Nephron progenitor cell (in vitro differentiated cells): ENCODE results near the gene CMTM7.
"Not testable (repeated sequence)": the region's sequence is repeated elsewhere in the genome, so short reads cannot be mapped to it uniquely, and the experiment has no call there.

Experiments used
- DNase-seq: peaks from one replicate; pipeline ENCODE4 v3.0.0; 2021
- H3K27ac Mint-ChIP-seq: 2 replicates; pipeline ENCODE4 v1.8.0; 2021; ENCODE audit warnings: mild to moderate bottlenecking, moderate library complexity, mixed read lengths
- H3K27me3 Mint-ChIP-seq: 2 replicates; pipeline ENCODE4 v1.8.0; 2021; ENCODE audit warnings: mild to moderate bottlenecking, low read depth, mixed read lengths; ENCODE audit not compliant: poor library complexity
- H3K36me3 Mint-ChIP-seq: 2 replicates; pipeline ENCODE4 v1.8.0; 2021; ENCODE audit warnings: low read depth, mixed read lengths
- H3K4me1 Mint-ChIP-seq: 2 replicates; pipeline ENCODE4 v1.8.0; 2021; ENCODE audit warnings: mixed read lengths
- H3K4me3 Mint-ChIP-seq: 2 replicates; pipeline ENCODE4 v1.8.0; 2021; ENCODE audit warnings: mild to moderate bottlenecking, moderate library complexity, mixed read lengths
- H3K9me3 Mint-ChIP-seq: 2 replicates; pipeline ENCODE4 v1.8.0; 2021; ENCODE audit warnings: mild to moderate bottlenecking, moderate library complexity, mixed read lengths
- CTCF ChIP-seq: fragments of 200-600 bp; sonication (generic); IDR thresholded peaks from 2 replicates; pipeline ENCODE4 v1.5.0; 2021; ENCODE audit warnings: antibody characterized with exemption

CMTM7 gene

GRCh38 chr3:32456429-32457130, 64.9 kb downstream of the CMTM7 start:
- H3K27me3 Mint-ChIP-seq = peaks cover 9% of the 10 kb centered on the region
- H3K4me3 Mint-ChIP-seq = no peak overlapping the region
- no peak for DNase-seq
- peak overlapping the region; percentile 29 for H3K27ac Mint-ChIP-seq
- TF ChIP-seq CTCF = no peak
- H3K9me3 Mint-ChIP-seq = no peaks in the 10 kb centered on the region
- H3K4me1 Mint-ChIP-seq = peaks cover 32% of the 10 kb centered on the region
- H3K36me3 Mint-ChIP-seq = peaks cover 37% of the 10 kb centered on the region

- no peak for TF ChIP-seq CTCF
- Mint-ChIP-seq H3K27ac (no peak overlapping the region), H3K27me3 (peaks cover 9% of the 10 kb centered on the region), H3K36me3 (peaks cover 30% of the 10 kb centered on the region), H3K4me3 (no peak overlapping the region), H3K4me1 (peaks cover 32% of the 10 kb centered on the region), H3K9me3 (no peaks in the 10 kb centered on the region)
- DNase-seq = no peak
These were observed 66.4 kb downstream of the CMTM7 start for GRCh38 chr3:32457971-32458471.

- DNase-seq = no peak
- Mint-ChIP-seq H3K9me3 (no peaks in the 10 kb centered on the region), H3K27me3 (peaks cover 9% of the 10 kb centered on the region), H3K4me1 (peaks cover 23% of the 10 kb centered on the region), H3K4me3 (no peak overlapping the region), H3K27ac (no peak overlapping the region), H3K36me3 (peaks cover 17% of the 10 kb centered on the region)
- no peak for TF ChIP-seq CTCF
These were observed 67.8 kb downstream of the CMTM7 start for GRCh38 chr3:32459450-32459849.

GRCh38 chr3:32460031-32460749, 68.5 kb downstream of the CMTM7 start:
- H3K36me3 Mint-ChIP-seq = peaks cover 10% of the 10 kb centered on the region
- no peaks in the 10 kb centered on the region for H3K9me3 Mint-ChIP-seq
- peak overlapping the region; percentile 8 for H3K4me3 Mint-ChIP-seq
- no peak for TF ChIP-seq CTCF
- peaks cover 9% of the 10 kb centered on the region for H3K27me3 Mint-ChIP-seq
- no peak overlapping the region for H3K27ac Mint-ChIP-seq
- H3K4me1 Mint-ChIP-seq = peaks cover 20% of the 10 kb centered on the region
- peak; percentile 29 for DNase-seq

- Mint-ChIP-seq H3K4me1 (peaks cover 20% of the 10 kb centered on the region), H3K36me3 (peaks cover 11% of the 10 kb centered on the region)
- not testable (repeated sequence) for H3K9me3 Mint-ChIP-seq, H3K27me3 Mint-ChIP-seq, H3K4me3 Mint-ChIP-seq, DNase-seq, H3K27ac Mint-ChIP-seq
These were observed 69.3 kb downstream of the CMTM7 start for GRCh38 chr3:32460817-32461496.

- not testable (repeated sequence) for H3K27ac Mint-ChIP-seq, H3K4me3 Mint-ChIP-seq, DNase-seq, H3K9me3 Mint-ChIP-seq, H3K27me3 Mint-ChIP-seq
- H3K4me1 Mint-ChIP-seq = peaks cover 26% of the 10 kb centered on the region
- peaks cover 19% of the 10 kb centered on the region for H3K36me3 Mint-ChIP-seq
These were observed 70.7 kb downstream of the CMTM7 start for GRCh38 chr3:32462191-32462986.

- Mint-ChIP-seq H3K4me1 (peaks cover 26% of the 10 kb centered on the region), H3K36me3 (peaks cover 10% of the 10 kb centered on the region)
- DNase-seq, H3K27ac Mint-ChIP-seq, H3K27me3 Mint-ChIP-seq, H3K9me3 Mint-ChIP-seq, H3K4me3 Mint-ChIP-seq: not testable (repeated sequence)
These were observed 71.8 kb downstream of the CMTM7 start for GRCh38 chr3:32463415-32463814.

- peaks cover 17% of the 10 kb centered on the region for H3K36me3 Mint-ChIP-seq
- H3K4me3 Mint-ChIP-seq, H3K9me3 Mint-ChIP-seq, H3K27me3 Mint-ChIP-seq, DNase-seq, H3K27ac Mint-ChIP-seq: not testable (repeated sequence)
- peaks cover 39% of the 10 kb centered on the region for H3K4me1 Mint-ChIP-seq
These were observed 73.1 kb downstream of the CMTM7 start for GRCh38 chr3:32464726-32465125.

- Mint-ChIP-seq H3K4me1 (peaks cover 41% of the 10 kb centered on the region), H3K36me3 (peaks cover 31% of the 10 kb centered on the region)
- not testable (repeated sequence) for H3K27me3 Mint-ChIP-seq, H3K9me3 Mint-ChIP-seq, H3K4me3 Mint-ChIP-seq, H3K27ac Mint-ChIP-seq, DNase-seq
These were observed 75.2 kb downstream of the CMTM7 start for GRCh38 chr3:32466808-32467207.
